Muscle of back (tissue), 11 donors: ENCODE data around the gene CD63. TPM values are rescaled to one million over a fixed set of nuclear protein-coding genes. Genes with fewer than 3 reads are reported as not detected.

Experiments
- DNase-seq, 3 donors: peaks; one replicate each; pipeline versions ENCODE4 v3.0.0 to v3.0.0-alpha.2; 2013
- polyA plus RNA-seq, 10 donors: library from polyadenylated mRNA; unstranded; fragments of 120-200 nt; gene quantifications; one replicate each; pipeline ENCODE4 v1.2.1, GENCODE V29; 2013; ENCODE audit not compliant: insufficient read length in 10 of 10

CD63 gene
- polyA plus RNA-seq, 10 donors: 694 to 894 (median 792) TPM

DNA sequence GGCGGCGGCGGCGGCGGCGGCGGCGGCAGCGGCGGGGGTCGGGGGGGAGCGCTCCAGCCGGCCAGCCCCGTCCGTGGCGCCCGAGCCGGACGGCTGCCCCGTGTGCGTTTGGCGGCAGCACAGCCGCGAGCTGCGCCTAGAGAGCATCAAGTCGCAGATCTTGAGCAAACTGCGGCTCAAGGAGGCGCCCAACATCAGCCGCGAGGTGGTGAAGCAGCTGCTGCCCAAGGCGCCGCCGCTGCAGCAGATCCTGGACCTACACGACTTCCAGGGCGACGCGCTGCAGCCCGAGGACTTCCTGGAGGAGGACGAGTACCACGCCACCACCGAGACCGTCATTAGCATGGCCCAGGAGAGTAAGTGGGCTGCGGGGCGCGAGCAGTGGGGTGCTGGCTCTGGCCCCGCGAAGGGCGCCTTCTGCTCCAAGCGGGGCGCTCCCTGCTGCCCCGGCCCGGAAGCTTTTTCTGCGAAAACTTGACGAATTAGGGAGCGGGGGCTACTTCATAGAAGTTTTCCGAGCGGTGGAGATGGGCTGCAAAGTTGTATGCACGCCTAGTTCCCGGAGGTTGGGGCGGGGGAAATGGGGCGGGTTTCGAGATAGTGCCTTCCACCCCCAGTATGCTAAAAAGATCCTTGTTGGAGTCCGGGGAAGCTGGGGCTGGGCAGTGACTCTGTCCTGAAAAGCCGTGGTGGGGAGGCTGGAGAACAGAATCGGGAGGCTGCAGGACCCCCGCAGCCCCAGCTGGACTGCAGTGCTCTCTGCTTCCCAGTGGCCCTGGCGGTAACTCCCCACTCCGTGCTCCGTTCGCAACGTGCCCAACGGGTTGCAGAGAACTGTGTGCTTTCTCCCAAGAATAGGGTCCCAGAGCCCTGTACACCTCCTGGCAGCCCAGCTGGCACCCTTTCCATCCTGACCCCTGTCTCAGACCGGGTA lies 14.9 kb upstream of the CD63 start:
- DNase-seq: peak; percentile 43 to 82 (median 68)

DNA sequence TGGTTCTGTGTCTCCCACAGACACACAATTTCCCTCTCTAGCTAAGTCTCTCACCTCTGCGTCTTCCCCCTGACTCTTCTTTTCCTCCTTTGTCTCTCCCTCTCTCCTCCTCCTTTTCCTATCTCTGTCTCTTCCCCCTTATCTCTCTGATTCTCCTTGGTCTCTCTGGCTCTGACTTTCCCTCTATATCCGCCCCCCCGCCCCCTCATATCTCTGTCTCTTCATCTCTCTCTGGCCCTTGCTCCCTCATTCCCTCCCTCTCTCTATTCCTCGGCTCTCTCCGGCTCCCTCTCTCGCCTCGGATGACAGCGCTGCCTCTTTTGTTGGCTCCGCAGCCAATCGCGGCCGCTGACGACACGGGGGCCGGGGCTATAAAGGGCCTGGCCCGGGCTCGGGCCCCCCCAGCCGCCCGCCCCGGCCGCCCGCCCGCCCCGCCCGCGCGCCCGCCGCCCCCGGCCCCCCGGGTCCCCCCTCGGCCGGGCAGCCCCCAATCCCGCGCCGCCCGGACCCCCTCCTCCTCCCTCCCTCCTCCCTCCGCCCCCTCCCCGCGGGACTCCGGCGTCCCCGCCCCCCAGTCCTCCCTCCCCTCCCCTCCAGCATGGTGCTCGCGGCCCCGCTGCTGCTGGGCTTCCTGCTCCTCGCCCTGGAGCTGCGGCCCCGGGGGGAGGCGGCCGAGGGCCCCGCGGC lies 14.1 kb upstream of the CD63 start, which contains the start of gene GDF11:
Gene GDF11, plus strand, starts transcription at position 404 of the 687 bp plus-strand sequence. Its CDS starts 195 bp downstream, at position 599.
- DNase-seq: peak; percentile 79 to 94 (median 88)

- no peak for DNase-seq
Observed at GRCh38 chr12:55741931-55742680, 13.3 kb upstream of the CD63 start.

DNA sequence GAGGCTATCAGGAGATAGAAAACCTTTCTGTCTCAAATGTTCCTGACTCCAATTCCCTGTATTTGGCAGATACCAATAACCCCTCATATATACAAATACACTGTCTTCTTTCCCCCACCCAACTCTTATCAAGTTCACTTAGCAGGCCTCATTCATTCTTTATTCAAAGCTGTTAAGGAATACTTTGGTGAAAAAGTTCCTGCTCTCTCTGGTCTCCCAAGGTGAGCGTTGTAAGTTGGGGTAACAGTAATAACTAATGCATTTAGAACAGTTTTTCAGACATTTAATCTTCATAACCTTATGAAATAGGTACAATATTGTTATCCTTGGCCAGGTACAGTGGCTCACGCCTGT lies 10.2 kb upstream of the CD63 start:
- no peak for DNase-seq

GRCh38 chr12:55738123-55739024 lies 9.6 kb upstream of the CD63 start:
- peak; percentile 90 to 95 (median 94) for DNase-seq

DNA sequence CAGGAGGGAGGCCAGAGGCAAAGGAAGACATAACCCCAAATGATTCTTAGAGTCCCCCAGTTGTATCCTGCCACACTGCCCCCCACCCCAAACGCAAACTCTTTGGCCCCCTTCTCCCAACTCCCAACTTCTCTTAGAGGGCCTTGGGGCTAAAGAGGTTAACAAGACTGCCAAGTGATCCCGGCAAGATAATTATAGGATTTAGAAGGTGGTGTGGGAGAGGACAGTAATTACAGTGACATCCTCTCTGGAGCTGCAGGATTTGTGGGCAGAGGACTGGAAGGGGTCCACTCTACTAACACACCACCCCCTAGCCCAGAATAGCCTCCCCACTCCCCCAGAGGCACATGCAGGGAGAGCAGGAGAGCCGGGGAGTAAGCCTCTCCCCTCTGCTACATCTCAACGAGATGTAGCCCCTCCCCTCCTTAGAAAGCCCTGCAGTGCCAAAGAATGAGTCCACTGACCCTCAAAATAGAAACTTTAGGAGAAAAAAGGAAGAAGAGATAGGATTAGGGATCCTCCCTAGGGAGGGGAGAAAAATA lies 8.8 kb upstream of the CD63 start:
- no peak for DNase-seq

GRCh38 chr12:55736780-55737580 lies 8.2 kb upstream of the CD63 start:
- peak in 1 of 3 donors; percentile 74 for DNase-seq

GRCh38 chr12:55736076-55736475 lies 7.3 kb upstream of the CD63 start:
- no peak for DNase-seq

GRCh38 chr12:55734595-55734994 lies 5.8 kb upstream of the CD63 start:
- DNase-seq: no peak

DNA sequence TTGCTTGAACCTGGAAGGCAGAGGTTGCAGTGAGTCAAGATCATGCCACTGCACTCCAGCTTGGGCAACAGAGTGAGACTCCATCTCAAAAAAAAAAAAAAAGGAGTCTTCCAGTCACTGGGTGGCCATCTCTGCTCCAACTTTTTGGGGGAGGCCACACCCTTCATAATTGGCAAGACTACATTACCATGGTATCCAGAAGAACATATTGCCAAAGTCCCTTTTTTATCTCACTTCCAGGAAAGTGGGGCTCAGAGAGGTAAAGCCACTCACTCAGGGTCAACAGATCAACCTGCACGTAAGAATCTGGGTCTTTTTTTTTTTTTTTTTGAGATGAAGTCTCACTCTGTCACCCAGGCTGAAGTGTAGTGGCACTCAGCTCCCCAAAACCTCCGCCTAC lies 5.0 kb upstream of the CD63 start:
- DNase-seq: no peak

GRCh38 chr12:55733021-55733555 lies 4.3 kb upstream of the CD63 start:
- no peak for DNase-seq

- no peak for DNase-seq
Observed at GRCh38 chr12:55732288-55732687, 3.5 kb upstream of the CD63 start.

- DNase-seq: no peak
Observed at GRCh38 chr12:55729819-55730818, 1.3 kb upstream of the CD63 start.

- peak in 2 of 3 donors; percentile 89 to 93 for DNase-seq
Observed at GRCh38 chr12:55728186-55728938, 447 bp downstream of the CD63 start.

- peak in 1 of 3 donors; percentile 75 for DNase-seq
Observed at GRCh38 chr12:55727643-55728185, 1.1 kb downstream of the CD63 start.

- DNase-seq: no peak
Observed at GRCh38 chr12:55726971-55727370, 1.8 kb downstream of the CD63 start.

GRCh38 chr12:55725556-55725955 lies 3.3 kb downstream of the CD63 start:
- DNase-seq: no peak
